Endothelial cell of umbilical vein (primary cell): Measurements from ENCODE around the gene TTLL5. TPM values are rescaled to one million over a fixed set of nuclear protein-coding genes. Genes with fewer than 3 reads are reported as not detected.

ENCODE experiments used
- BruUV-seq: library from RNA; stranded (reverse); fragments of 400-500 nt; replicated peaks from 2 replicates; lab custom pipeline; 2021; lab: Mats Ljungman, UMichigan
- CTCF ChIA-PET: fragments of 300-600, 350-600 bp; sonication (Branson Sonifier 250); formaldehyde crosslinking; loops from one replicate; lab custom pipeline; 2021; ENCODE audit warnings: antibody characterized with exemption, inconsistent platforms; lab: Charles Lee
- POLR2A ChIA-PET: fragments of 300-600, 350-600 bp; sonication (Branson Sonifier 250); formaldehyde crosslinking; loops from one replicate; lab custom pipeline; 2021; ENCODE audit warnings: antibody characterized with exemption, inconsistent platforms; lab: Charles Lee
- DNase-seq: peaks from one replicate; pipeline ENCODE4 v3.0.0-alpha.2; 2011; ENCODE audit warnings: low read depth, low spot score
- FAIRE-seq: peaks from 2 replicates; lab custom pipeline; 2011; peaks lifted over from hg19 to GRCh38; lab: Jason Lieb, UNC
- H2AFZ ChIP-seq: 2 replicates; pipeline ENCODE4 v1.6.0; 2012; ENCODE audit warnings: low read depth, low read length, control low read depth, inconsistent platforms
- H3K27ac ChIP-seq: 2 replicates; pipeline ENCODE4 v1.5.1; 2011; ENCODE audit warnings: low read depth, mild to moderate bottlenecking, control low read depth, low read length, moderate library complexity; ENCODE audit not compliant: insufficient read depth
- H3K27me3 ChIP-seq, 2 experiments: 2 replicates each; pipeline versions ENCODE4 v1.6.0 to v1.6.1; 2011; ENCODE audit warnings: low read length in 2 of 2, mixed read lengths in 1 of 2; ENCODE audit not compliant: control insufficient read depth in 2 of 2, insufficient read depth in 2 of 2
- H3K36me3 ChIP-seq, 2 experiments: 2 replicates in 1 of 2; 3 replicates in 1 of 2; pipeline ENCODE4 v1.5.1; 2011; ENCODE audit warnings: low read length in 2 of 2, mild to moderate bottlenecking in 1 of 2, moderate library complexity in 1 of 2; ENCODE audit not compliant: control insufficient read depth in 2 of 2, insufficient read depth in 2 of 2; ENCODE audit errors: extremely low read depth in 1 of 2
- H3K4me1 ChIP-seq: 3 replicates; pipeline ENCODE4 v1.5.1; 2011; ENCODE audit warnings: mild to moderate bottlenecking, low read length; ENCODE audit not compliant: control insufficient read depth, insufficient read depth; ENCODE audit errors: extremely low read depth
- H3K4me2 ChIP-seq: 2 replicates; pipeline ENCODE4 v1.6.1; 2011; ENCODE audit warnings: low read length, control low read depth, mixed read lengths; ENCODE audit not compliant: insufficient read depth
- H3K4me3 ChIP-seq, 3 experiments: fragments of 200-600 bp in 1 of 3; sonication (generic), shearing (Covaris generic) in 1 of 3; replicated peaks in 1 of 3; 2 replicates each; pipeline ENCODE4 v1.5.1; 2011 to 2016; ENCODE audit warnings: control low read depth in 3 of 3, low read length in 3 of 3, mild to moderate bottlenecking in 2 of 3, inconsistent platforms in 1 of 3, low read depth in 1 of 3, moderate library complexity in 1 of 3; ENCODE audit not compliant: insufficient read depth in 1 of 3
- H3K79me2 ChIP-seq: 2 replicates; pipeline ENCODE4 v1.6.0; 2012; ENCODE audit warnings: low read length, inconsistent platforms; ENCODE audit not compliant: control insufficient read depth, insufficient read depth
- H3K9ac ChIP-seq: replicated peaks from 2 replicates; pipeline ENCODE3; 2011; ENCODE audit warnings: low read length, control low read depth; ENCODE audit not compliant: insufficient read depth; ENCODE audit errors: extremely low read depth
- H3K9me1 ChIP-seq: replicated peaks from 3 replicates; pipeline ENCODE4 v1.6.0; 2011; ENCODE audit warnings: mild to moderate bottlenecking, low read length; ENCODE audit not compliant: control insufficient read depth, insufficient read depth; ENCODE audit errors: extremely low read depth
- H3K9me3 ChIP-seq: replicated peaks from 2 replicates; pipeline ENCODE4 v1.5.1; 2012; ENCODE audit warnings: low read length, inconsistent platforms; ENCODE audit not compliant: control insufficient read depth, insufficient read depth
- H4K20me1 ChIP-seq: replicated peaks from 2 replicates; pipeline ENCODE3; 2011; ENCODE audit warnings: mild to moderate bottlenecking, low read length; ENCODE audit not compliant: control insufficient read depth, insufficient read depth; ENCODE audit errors: extremely low read depth
- CTCF ChIP-seq, 2 donors: IDR thresholded peaks; 1 replicate in 1 of 2; 2 replicates in 1 of 2; pipeline ENCODE4 v1.5.1; 2011; ENCODE audit warnings: low read length in 2 of 2, mild to moderate bottlenecking in 2 of 2, moderate library complexity in 2 of 2, control low read depth in 1 of 2, inconsistent platforms in 1 of 2, low read depth in 1 of 2; ENCODE audit not compliant: insufficient read depth in 1 of 2; ENCODE audit errors: extremely low read depth in 1 of 2
- EZH2 ChIP-seq: IDR thresholded peaks from 2 replicates; pipeline ENCODE4 v1.6.1; 2012; ENCODE audit warnings: borderline replicate concordance, low read depth, mild to moderate bottlenecking, moderate library complexity, low read length, inconsistent platforms; ENCODE audit not compliant: severe bottlenecking
- FOS ChIP-seq: IDR thresholded peaks from 2 replicates; pipeline ENCODE4 v1.6.1; 2011; ENCODE audit warnings: mild to moderate bottlenecking, low read length, moderate library complexity, borderline replicate concordance; ENCODE audit not compliant: insufficient read depth
- GATA2 ChIP-seq: IDR thresholded peaks from 2 replicates; pipeline ENCODE4 v1.7.0; 2011; ENCODE audit warnings: low read depth, mild to moderate bottlenecking, moderate library complexity, mixed read lengths, low read length; ENCODE audit not compliant: insufficient read length, insufficient read depth
- JUN ChIP-seq: IDR thresholded peaks from 2 replicates; pipeline ENCODE4 v1.6.1; 2011; ENCODE audit warnings: borderline replicate concordance, low read depth; ENCODE audit not compliant: insufficient read length, insufficient read depth
- MYC ChIP-seq: IDR thresholded peaks from one replicate; pipeline ENCODE4 v1.6.1; 2011; ENCODE audit warnings: mild to moderate bottlenecking, low read depth, low read length
- POLR2A ChIP-seq: IDR thresholded peaks from 2 replicates; pipeline ENCODE4 v1.6.1; 2012; ENCODE audit warnings: low read depth, mild to moderate bottlenecking, control low read depth, low read length
- POLR2AphosphoS5 ChIP-seq: IDR thresholded peaks from 2 replicates; pipeline ENCODE4 v1.6.1; 2012; ENCODE audit warnings: low read depth, mild to moderate bottlenecking, control low read depth, low read length, moderate library complexity; ENCODE audit not compliant: insufficient read depth
- dilution Hi-C: fragments of 300-500 bp; cut with MboI; formaldehyde crosslinking; loops from one replicate; pipeline ENCODE4 v1.15.0; 2019; ENCODE audit warnings: low sequenced_read_pairs; ENCODE audit not compliant: extremely low pct_ligation_motif_present
- intact Hi-C: fragments of 100-400 bp; cut with micrococcal nuclease; formaldehyde crosslinking; loops from one replicate; pipeline ENCODE4 v1.10.0; 2022
- polyA plus RNA-seq, 4 experiments: library from polyadenylated mRNA; depleted of rRNA in 3 of 4; stranded (reverse) in 3 of 4; unstranded in 1 of 4; fragments of >200 nt; gene quantifications; 2 replicates each; pipeline versions ENCODE4 v1.2.1 to v1.2.3, GENCODE V29; 2011 to 2012; ENCODE audit warnings: missing spikeins in 1 of 4
- total RNA-seq: library from RNA; stranded (reverse); gene quantifications from 2 replicates; pipeline ENCODE4 v1.2.3, GENCODE V29; 2021
- TF ChIP-seq, protein P1 (sequence below): IDR thresholded peaks from 2 replicates; pipeline ENCODE4 v1.6.1; 2011; ENCODE audit not compliant: insufficient read depth, insufficient read length

The TTLL5 gene
- total and polyA plus RNA-seq, 2 donors (not counting 3 experiments of a cell fraction or from before 2014, with no cell fraction given) = 33.2 to 93.6 TPM

DNA sequence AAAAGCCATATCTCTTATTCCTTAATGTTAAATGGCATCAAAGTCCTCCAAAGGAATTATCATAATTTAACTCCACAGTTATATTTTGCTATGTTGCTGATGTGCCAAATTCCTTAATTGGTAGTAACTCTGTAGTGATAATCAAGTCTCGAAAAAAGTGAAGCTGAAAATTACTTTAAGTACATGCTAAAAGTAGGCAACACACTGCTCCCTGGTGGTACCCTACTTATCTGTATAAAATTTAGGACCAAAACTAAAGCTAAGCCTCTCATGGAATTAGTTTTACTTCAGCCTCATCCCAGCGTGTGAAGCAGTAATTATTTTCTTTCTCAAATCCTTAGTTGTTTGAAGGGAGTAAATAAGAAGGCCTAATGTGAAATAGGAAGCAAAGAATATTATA, 132.8 kb downstream of the TTLL5 start:
- TF ChIP-seq FOS = no peak
- no peak for TF ChIP-seq EZH2
- no peak for TF ChIP-seq CTCF (IDR thresholded peaks at IDR 0.05; ENCODE audit: extremely low read depth in 1 of 2, insufficient read depth in 1 of 2, low read depth in 1 of 2, low read length in 2 of 2)
- no peak for TF ChIP-seq GATA2
- TF ChIP-seq, protein P1, sequence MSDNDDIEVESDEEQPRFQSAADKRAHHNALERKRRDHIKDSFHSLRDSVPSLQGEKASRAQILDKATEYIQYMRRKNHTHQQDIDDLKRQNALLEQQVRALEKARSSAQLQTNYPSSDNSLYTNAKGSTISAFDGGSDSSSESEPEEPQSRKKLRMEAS = no peak
- no peak for TF ChIP-seq MYC
- no peak for TF ChIP-seq POLR2AphosphoS5
- TF ChIP-seq JUN = no peak
- TF ChIP-seq POLR2A = no peak
- H2AFZ ChIP-seq = no peak overlapping the region
- intact Hi-C loops = loop anchor here (1.0 to 5.0 kb wide), 2 partner anchors 87 to 188 kb away; no protein-coding TSS in a partner anchor
- peaks cover 4% of the 10 kb centered on the region for H3K79me2 ChIP-seq
- ChIA-PET POLR2A (interaction anchor here (1.0 kb wide), 1 partner anchor 189 kb away, joined by 4 read pairs; no protein-coding TSS in a partner anchor), CTCF (interaction anchor here (0.8 to 5.7 kb wide), 16 partner anchors 9 to 593 kb away, joined by 3 to 195 read pairs (median 5); partner anchors contain the start of gene TGFB3)
- H3K9me1 ChIP-seq = no peaks in the 10 kb centered on the region
- H3K27me3 ChIP-seq = no peaks in the 10 kb centered on the region
- no peak overlapping the region for H3K27ac ChIP-seq
- no peak overlapping the region for H3K4me2 ChIP-seq
- DNase-seq (no peak), FAIRE-seq (no peak)
- H3K4me3 ChIP-seq = no peak overlapping the region
- H3K9me3 ChIP-seq = no peaks in the 10 kb centered on the region
- no peaks in the 10 kb centered on the region for H3K4me1 ChIP-seq
- no peaks in the 10 kb centered on the region for H4K20me1 ChIP-seq
- H3K9ac ChIP-seq = no peak overlapping the region
- BruUV-seq = no TSS peak
- dilution Hi-C loops = no loop called here
- no peaks in the 10 kb centered on the region for H3K36me3 ChIP-seq
